Endothelial cell of umbilical vein (primary cell): Measurements from ENCODE around the gene RALGPS2. TPM values are rescaled to one million over a fixed set of nuclear protein-coding genes. Genes with fewer than 3 reads are reported as not detected.

Experiments used
- BruUV-seq: library from RNA; stranded (reverse); fragments of 400-500 nt; replicated peaks from 2 replicates; lab custom pipeline; 2021; lab: Mats Ljungman, UMichigan
- CTCF ChIA-PET: fragments of 300-600, 350-600 bp; sonication (Branson Sonifier 250); formaldehyde crosslinking; loops from one replicate; lab custom pipeline; 2021; ENCODE audit warnings: antibody characterized with exemption, inconsistent platforms; lab: Charles Lee
- POLR2A ChIA-PET: fragments of 300-600, 350-600 bp; sonication (Branson Sonifier 250); formaldehyde crosslinking; loops from one replicate; lab custom pipeline; 2021; ENCODE audit warnings: antibody characterized with exemption, inconsistent platforms; lab: Charles Lee
- DNase-seq: peaks from one replicate; pipeline ENCODE4 v3.0.0-alpha.2; 2011; ENCODE audit warnings: low read depth, low spot score
- FAIRE-seq: peaks from 2 replicates; lab custom pipeline; 2011; peaks lifted over from hg19 to GRCh38; lab: Jason Lieb, UNC
- H2AFZ ChIP-seq: 2 replicates; pipeline ENCODE4 v1.6.0; 2012; ENCODE audit warnings: low read depth, low read length, control low read depth, inconsistent platforms
- H3K27ac ChIP-seq: 2 replicates; pipeline ENCODE4 v1.5.1; 2011; ENCODE audit warnings: low read depth, mild to moderate bottlenecking, control low read depth, low read length, moderate library complexity; ENCODE audit not compliant: insufficient read depth
- H3K27me3 ChIP-seq, 2 experiments: 2 replicates each; pipeline versions ENCODE4 v1.6.0 to v1.6.1; 2011; ENCODE audit warnings: low read length in 2 of 2, mixed read lengths in 1 of 2; ENCODE audit not compliant: control insufficient read depth in 2 of 2, insufficient read depth in 2 of 2
- H3K36me3 ChIP-seq, 2 experiments: 2 replicates in 1 of 2; 3 replicates in 1 of 2; pipeline ENCODE4 v1.5.1; 2011; ENCODE audit warnings: low read length in 2 of 2, mild to moderate bottlenecking in 1 of 2, moderate library complexity in 1 of 2; ENCODE audit not compliant: control insufficient read depth in 2 of 2, insufficient read depth in 2 of 2; ENCODE audit errors: extremely low read depth in 1 of 2
- H3K4me1 ChIP-seq: 3 replicates; pipeline ENCODE4 v1.5.1; 2011; ENCODE audit warnings: mild to moderate bottlenecking, low read length; ENCODE audit not compliant: control insufficient read depth, insufficient read depth; ENCODE audit errors: extremely low read depth
- H3K4me2 ChIP-seq: 2 replicates; pipeline ENCODE4 v1.6.1; 2011; ENCODE audit warnings: low read length, control low read depth, mixed read lengths; ENCODE audit not compliant: insufficient read depth
- H3K4me3 ChIP-seq, 3 experiments: fragments of 200-600 bp in 1 of 3; sonication (generic), shearing (Covaris generic) in 1 of 3; replicated peaks in 1 of 3; 2 replicates each; pipeline ENCODE4 v1.5.1; 2011 to 2016; ENCODE audit warnings: control low read depth in 3 of 3, low read length in 3 of 3, mild to moderate bottlenecking in 2 of 3, inconsistent platforms in 1 of 3, low read depth in 1 of 3, moderate library complexity in 1 of 3; ENCODE audit not compliant: insufficient read depth in 1 of 3
- H3K79me2 ChIP-seq: 2 replicates; pipeline ENCODE4 v1.6.0; 2012; ENCODE audit warnings: low read length, inconsistent platforms; ENCODE audit not compliant: control insufficient read depth, insufficient read depth
- H3K9ac ChIP-seq: replicated peaks from 2 replicates; pipeline ENCODE3; 2011; ENCODE audit warnings: low read length, control low read depth; ENCODE audit not compliant: insufficient read depth; ENCODE audit errors: extremely low read depth
- H3K9me1 ChIP-seq: replicated peaks from 3 replicates; pipeline ENCODE4 v1.6.0; 2011; ENCODE audit warnings: mild to moderate bottlenecking, low read length; ENCODE audit not compliant: control insufficient read depth, insufficient read depth; ENCODE audit errors: extremely low read depth
- H3K9me3 ChIP-seq: replicated peaks from 2 replicates; pipeline ENCODE4 v1.5.1; 2012; ENCODE audit warnings: low read length, inconsistent platforms; ENCODE audit not compliant: control insufficient read depth, insufficient read depth
- H4K20me1 ChIP-seq: replicated peaks from 2 replicates; pipeline ENCODE3; 2011; ENCODE audit warnings: mild to moderate bottlenecking, low read length; ENCODE audit not compliant: control insufficient read depth, insufficient read depth; ENCODE audit errors: extremely low read depth
- EZH2 ChIP-seq: IDR thresholded peaks from 2 replicates; pipeline ENCODE4 v1.6.1; 2012; ENCODE audit warnings: borderline replicate concordance, low read depth, mild to moderate bottlenecking, moderate library complexity, low read length, inconsistent platforms; ENCODE audit not compliant: severe bottlenecking
- FOS ChIP-seq: IDR thresholded peaks from 2 replicates; pipeline ENCODE4 v1.6.1; 2011; ENCODE audit warnings: mild to moderate bottlenecking, low read length, moderate library complexity, borderline replicate concordance; ENCODE audit not compliant: insufficient read depth
- GATA2 ChIP-seq: IDR thresholded peaks from 2 replicates; pipeline ENCODE4 v1.7.0; 2011; ENCODE audit warnings: low read depth, mild to moderate bottlenecking, moderate library complexity, mixed read lengths, low read length; ENCODE audit not compliant: insufficient read length, insufficient read depth
- JUN ChIP-seq: IDR thresholded peaks from 2 replicates; pipeline ENCODE4 v1.6.1; 2011; ENCODE audit warnings: borderline replicate concordance, low read depth; ENCODE audit not compliant: insufficient read length, insufficient read depth
- MYC ChIP-seq: IDR thresholded peaks from one replicate; pipeline ENCODE4 v1.6.1; 2011; ENCODE audit warnings: mild to moderate bottlenecking, low read depth, low read length
- POLR2AphosphoS5 ChIP-seq: IDR thresholded peaks from 2 replicates; pipeline ENCODE4 v1.6.1; 2012; ENCODE audit warnings: low read depth, mild to moderate bottlenecking, control low read depth, low read length, moderate library complexity; ENCODE audit not compliant: insufficient read depth
- dilution Hi-C: fragments of 300-500 bp; cut with MboI; formaldehyde crosslinking; loops from one replicate; pipeline ENCODE4 v1.15.0; 2019; ENCODE audit warnings: low sequenced_read_pairs; ENCODE audit not compliant: extremely low pct_ligation_motif_present
- intact Hi-C: fragments of 100-400 bp; cut with micrococcal nuclease; formaldehyde crosslinking; loops from one replicate; pipeline ENCODE4 v1.10.0; 2022
- polyA plus RNA-seq, 4 experiments: library from polyadenylated mRNA; depleted of rRNA in 3 of 4; stranded (reverse) in 3 of 4; unstranded in 1 of 4; fragments of >200 nt; gene quantifications; 2 replicates each; pipeline versions ENCODE4 v1.2.1 to v1.2.3, GENCODE V29; 2011 to 2012; ENCODE audit warnings: missing spikeins in 1 of 4
- total RNA-seq: library from RNA; stranded (reverse); gene quantifications from 2 replicates; pipeline ENCODE4 v1.2.3, GENCODE V29; 2021

RALGPS2 gene
- total and polyA plus RNA-seq, 2 donors (not counting 3 experiments of a cell fraction or from before 2014, with no cell fraction given), result 4.6 to 27.7 TPM

GRCh38 chr1:178784131-178784536, 59.1 kb downstream of the RALGPS2 start:
- Histone ChIP-seq H3K9me3 (no peaks in the 10 kb centered on the region), H3K9ac (peak overlapping the region; percentile 42), H3K4me2 (peak overlapping the region; percentile 94), H3K4me1 (peaks cover 13% of the 10 kb centered on the region), H3K79me2 (no peaks in the 10 kb centered on the region), H3K9me1 (no peaks in the 10 kb centered on the region), H3K4me3 (peak overlapping the region in 1 of 3 experiments; percentile 37), H4K20me1 (no peaks in the 10 kb centered on the region), H3K27me3 (no peaks in the 10 kb centered on the region), H3K27ac (peak overlapping the region; percentile 26), H2AFZ (peak overlapping the region; percentile 63), H3K36me3 (no peaks in the 10 kb centered on the region)
- dilution Hi-C loops (no loop called here), intact Hi-C loops (loop anchor here (1.0 kb wide), 1 partner anchor 8 kb away; no protein-coding TSS in a partner anchor)
- BruUV-seq, result TSS peak; percentile 84
- peak; percentile 76 for FAIRE-seq
- ChIA-PET POLR2A (no interaction called here), CTCF (interaction anchor here (0.7 to 3.6 kb wide), 13 partner anchors 9 to 252 kb away, joined by 3 to 18 read pairs (median 3); no protein-coding TSS in a partner anchor)
- peak; percentile 47 for DNase-seq
- TF ChIP-seq GATA2 (no peak), JUN (peak; percentile 73), MYC (no peak), POLR2AphosphoS5 (no peak), FOS (peak; percentile 87)

GRCh38 chr1:178792394-178792793, 67.3 kb downstream of the RALGPS2 start:
- no peak overlapping the region for H2AFZ ChIP-seq
- dilution Hi-C loops (no loop called here), intact Hi-C loops (loop anchor here (1.0 kb wide), 1 partner anchor 8 kb away; no protein-coding TSS in a partner anchor)
- H4K20me1 ChIP-seq, result no peaks in the 10 kb centered on the region
- H3K79me2 ChIP-seq, result no peaks in the 10 kb centered on the region
- POLR2A ChIA-PET, result no interaction called here
- H3K4me3 ChIP-seq, result no peak overlapping the region
- no peak overlapping the region for H3K9ac ChIP-seq
- FAIRE-seq (no peak), DNase-seq (no peak)
- H3K4me1 ChIP-seq, result no peaks in the 10 kb centered on the region
- TF ChIP-seq POLR2AphosphoS5 (no peak), EZH2 (no peak)
- no peaks in the 10 kb centered on the region for H3K9me1 ChIP-seq
- no TSS peak for BruUV-seq
- no peak overlapping the region for H3K27ac ChIP-seq
- no peaks in the 10 kb centered on the region for H3K9me3 ChIP-seq
- H3K27me3 ChIP-seq, result no peaks in the 10 kb centered on the region
- H3K36me3 ChIP-seq, result no peaks in the 10 kb centered on the region
- H3K4me2 ChIP-seq, result no peak overlapping the region
- CTCF ChIA-PET, result interaction anchor here (1.0 kb wide), 1 partner anchor 9 kb away, joined by 4 read pairs; no protein-coding TSS in a partner anchor
